ENCODE data around the gene ARHGEF28.

Gene ARHGEF28

GRCh38 chr5:73764996-73765395 is 139.0 kb downstream of the ARHGEF28 start:
- Histone ChIP-seq H3K4me3 (replicated peaks; ENCODE audit: insufficient read depth, low read length) (no peak overlapping the region), H3K27me3 (ENCODE audit: insufficient read depth, poor library complexity, severe bottlenecking) (no peaks in the 10 kb centered on the region), H3K27ac (replicated peaks) (no peak overlapping the region)
- TF ChIP-seq GABPA (IDR thresholded peaks at IDR 0.05; ENCODE audit: low read depth), result no peak
- TF ChIP-seq SPI1 (IDR thresholded peaks at IDR 0.05; ENCODE audit: borderline replicate concordance, low read depth), result no peak
- no peak for TF ChIP-seq POLR2AphosphoS5 (IDR thresholded peaks at IDR 0.05; ENCODE audit: low read depth)
- DNase-seq (ENCODE audit: low read depth in 1 of 2, low spot score in 1 of 2), result no peak

GRCh38 chr5:73766902-73767301 is 140.9 kb downstream of the ARHGEF28 start:
- TF ChIP-seq GABPA (IDR thresholded peaks at IDR 0.05; ENCODE audit: low read depth), result no peak
- no peak for TF ChIP-seq CTCF (IDR thresholded peaks at IDR 0.05; ENCODE audit: insufficient read depth, low read length)
- TF ChIP-seq SPI1 (IDR thresholded peaks at IDR 0.05; ENCODE audit: borderline replicate concordance, low read depth), result no peak
- no peak for TF ChIP-seq POLR2AphosphoS5 (IDR thresholded peaks at IDR 0.05; ENCODE audit: low read depth)
- no peak for TF ChIP-seq REST (IDR thresholded peaks at IDR 0.05; ENCODE audit: insufficient replicate concordance, low read depth)
- DNase-seq (ENCODE audit: low read depth in 1 of 2, low spot score in 1 of 2), result no peak
- no peaks in the 10 kb centered on the region for H3K27me3 ChIP-seq (ENCODE audit: insufficient read depth, poor library complexity, severe bottlenecking)
- H3K4me3 ChIP-seq (replicated peaks; ENCODE audit: insufficient read depth, low read length), result no peak overlapping the region
- H3K27ac ChIP-seq (replicated peaks), result no peak overlapping the region

GRCh38 chr5:73770172-73771025 is 144.4 kb downstream of the ARHGEF28 start:
- no peak for TF ChIP-seq POLR2AphosphoS5 (IDR thresholded peaks at IDR 0.05; ENCODE audit: low read depth)
- TF ChIP-seq CTCF (IDR thresholded peaks at IDR 0.05; ENCODE audit: insufficient read depth, low read length), result no peak
- TF ChIP-seq REST (IDR thresholded peaks at IDR 0.05; ENCODE audit: insufficient replicate concordance, low read depth), result no peak
- no peak for TF ChIP-seq SPI1 (IDR thresholded peaks at IDR 0.05; ENCODE audit: borderline replicate concordance, low read depth)
- TF ChIP-seq GABPA (IDR thresholded peaks at IDR 0.05; ENCODE audit: low read depth), result no peak
- no peaks in the 10 kb centered on the region for H3K27me3 ChIP-seq (ENCODE audit: insufficient read depth, poor library complexity, severe bottlenecking)
- no peak for DNase-seq (ENCODE audit: low read depth in 1 of 2, low spot score in 1 of 2)
- H3K27ac ChIP-seq (replicated peaks), result no peak overlapping the region
- no peak overlapping the region for H3K4me3 ChIP-seq (replicated peaks; ENCODE audit: insufficient read depth, low read length)

GRCh38 chr5:73774924-73775323 is 148.9 kb downstream of the ARHGEF28 start:
- TF ChIP-seq POLR2AphosphoS5 (IDR thresholded peaks at IDR 0.05; ENCODE audit: low read depth) (no peak), CTCF (IDR thresholded peaks at IDR 0.05; ENCODE audit: insufficient read depth, low read length) (no peak), GABPA (IDR thresholded peaks at IDR 0.05; ENCODE audit: low read depth) (no peak), REST (IDR thresholded peaks at IDR 0.05; ENCODE audit: insufficient replicate concordance, low read depth) (no peak), SPI1 (IDR thresholded peaks at IDR 0.05; ENCODE audit: borderline replicate concordance, low read depth) (no peak)
- Histone ChIP-seq H3K4me3 (replicated peaks; ENCODE audit: insufficient read depth, low read length) (no peak overlapping the region), H3K27ac (replicated peaks) (no peak overlapping the region), H3K27me3 (ENCODE audit: insufficient read depth, poor library complexity, severe bottlenecking) (no peaks in the 10 kb centered on the region)
- no peak for DNase-seq (ENCODE audit: low read depth in 1 of 2, low spot score in 1 of 2)

Measured in HL-60 (cell line).